Measurements from ENCODE around the gene ELP1. TPM values are rescaled to one million over a fixed set of nuclear protein-coding genes. Genes with fewer than 3 reads are reported as not detected.

ELP1 gene
- total and polyA plus RNA-seq, 5 donors, result 12.8 to 24.1 (median 21.9) TPM

GRCh38 chr9:108883085-108883484, 50.8 kb downstream of the ELP1 start:
- peaks cover 1% of the 10 kb centered on the region for H3K4me1 ChIP-seq (ENCODE audit: control insufficient read depth, insufficient read depth, low read length)
- over 99% methylated on average over 3 of the region's 3 CpGs for WGBS
- ATAC-seq, result no peak
- no peaks in the 10 kb centered on the region for H3K27me3 ChIP-seq (ENCODE audit: control insufficient read depth, insufficient read depth)
- no peak for DNase-seq
- intact Hi-C loops (cut with DNase I), result loop anchor here in 1 of 4 donors (10.0 kb wide), 1 partner anchor 432 kb away; no protein-coding TSS in a partner anchor
- no peaks in the 10 kb centered on the region for H3K9me3 ChIP-seq (ENCODE audit: control insufficient read depth, low read length)
- no peak overlapping the region for H3K4me3 ChIP-seq (ENCODE audit: low read length)
- no peak overlapping the region for H3K27ac ChIP-seq (ENCODE audit: low read length)

GRCh38 chr9:108882052-108882888, 51.7 kb downstream of the ELP1 start:
- 96% methylated on average over 6 of the region's 6 CpGs for WGBS
- intact Hi-C loops (cut with DNase I), result loop anchor here in 1 of 4 donors (10.0 kb wide), 1 partner anchor 433 kb away; no protein-coding TSS in a partner anchor

DNA sequence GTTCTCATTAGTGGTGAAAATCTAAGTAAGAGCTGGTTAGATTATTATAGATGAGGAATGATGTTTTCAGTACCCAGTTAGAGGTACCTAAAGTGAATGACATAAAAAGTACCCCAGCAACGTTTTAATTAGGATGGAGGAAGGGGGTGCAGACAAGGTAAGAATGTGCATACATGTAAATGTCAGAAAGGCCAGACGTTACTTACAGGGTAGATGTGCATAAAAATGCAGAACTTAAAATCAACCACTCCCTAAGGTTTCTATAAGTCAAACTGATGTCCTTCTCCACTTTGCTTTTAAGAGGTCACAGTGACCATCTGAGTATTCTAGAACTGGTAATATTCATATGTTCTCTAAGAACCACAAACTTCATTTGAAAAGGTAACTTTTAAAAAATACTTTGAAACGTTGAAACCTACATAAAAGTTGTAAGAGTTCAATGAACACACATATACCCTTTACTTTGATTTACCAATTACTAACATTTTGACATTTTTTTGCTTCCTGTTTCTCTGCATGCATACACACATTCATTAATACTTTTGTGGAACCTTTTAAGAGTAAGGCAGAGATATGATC, 53.1 kb downstream of the ELP1 start:
- Histone ChIP-seq H3K4me3 (ENCODE audit: low read length) (no peak overlapping the region), H3K27ac (ENCODE audit: low read length) (no peak overlapping the region), H3K9me3 (ENCODE audit: control insufficient read depth, low read length) (no peaks in the 10 kb centered on the region), H3K4me1 (ENCODE audit: control insufficient read depth, insufficient read depth, low read length) (peaks cover 1% of the 10 kb centered on the region), H3K27me3 (ENCODE audit: control insufficient read depth, insufficient read depth) (no peaks in the 10 kb centered on the region)
- ATAC-seq (no peak), DNase-seq (no peak)
- intact Hi-C loops (cut with DNase I), result loop anchor here in 1 of 4 donors (10.0 kb wide), 1 partner anchor 434 kb away; no protein-coding TSS in a partner anchor
- WGBS, result 75% methylated on average over 3 of the region's 3 CpGs

More at GRCh38 chr9:108882052-108882888, 51.7 kb downstream of the ELP1 start:
- H3K27me3 ChIP-seq (ENCODE audit: control insufficient read depth, insufficient read depth), result no peaks in the 10 kb centered on the region
- DNase-seq (no peak), ATAC-seq (no peak)
- no peak overlapping the region for H3K27ac ChIP-seq (ENCODE audit: low read length)
- no peak overlapping the region for H3K4me3 ChIP-seq (ENCODE audit: low read length)
- no peaks in the 10 kb centered on the region for H3K9me3 ChIP-seq (ENCODE audit: control insufficient read depth, low read length)
- H3K4me1 ChIP-seq (ENCODE audit: control insufficient read depth, insufficient read depth, low read length), result peaks cover 1% of the 10 kb centered on the region

- DNase-seq, result no peak
- H3K27me3 ChIP-seq (ENCODE audit: control insufficient read depth, insufficient read depth), result no peaks in the 10 kb centered on the region
- no peaks in the 10 kb centered on the region for H3K9me3 ChIP-seq (ENCODE audit: control insufficient read depth, low read length)
- H3K4me1 ChIP-seq (ENCODE audit: control insufficient read depth, insufficient read depth, low read length), result peaks cover 1% of the 10 kb centered on the region
- H3K4me3 ChIP-seq (ENCODE audit: low read length), result no peak overlapping the region
- WGBS, result 92% methylated on average over 2 of the region's 2 CpGs
- intact Hi-C loops (cut with DNase I), result no loop called here
- H3K27ac ChIP-seq (ENCODE audit: low read length), result no peak overlapping the region
- no peak for ATAC-seq
Observed at GRCh38 chr9:108877524-108877923, 56.4 kb downstream of the ELP1 start.

DNA sequence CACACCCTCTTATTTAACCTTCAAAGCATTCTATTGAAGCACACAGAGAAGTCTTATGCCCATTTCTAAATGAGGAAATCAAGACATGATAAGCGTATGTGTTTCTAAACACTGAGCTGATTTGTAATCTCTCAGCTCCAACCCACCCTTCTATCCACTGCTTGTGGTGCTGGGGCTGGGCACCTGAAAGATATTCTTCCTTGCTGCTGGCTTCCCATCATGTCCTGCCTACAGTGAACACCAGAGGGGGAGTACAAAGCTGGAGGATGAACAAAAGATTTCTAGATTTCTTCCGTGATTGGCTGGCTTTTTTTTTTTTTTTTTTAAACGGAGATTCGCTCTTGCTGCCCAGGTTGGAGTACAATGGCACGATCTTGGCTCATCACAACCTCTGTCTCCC, 57.5 kb downstream of the ELP1 start:
- H3K27me3 ChIP-seq (ENCODE audit: control insufficient read depth, insufficient read depth), result no peaks in the 10 kb centered on the region
- intact Hi-C loops (cut with DNase I), result no loop called here
- no peak overlapping the region for H3K4me3 ChIP-seq (ENCODE audit: low read length)
- no peaks in the 10 kb centered on the region for H3K9me3 ChIP-seq (ENCODE audit: control insufficient read depth, low read length)
- H3K27ac ChIP-seq (ENCODE audit: low read length), result no peak overlapping the region
- no peak for ATAC-seq
- no peak for DNase-seq
- peaks cover 1% of the 10 kb centered on the region for H3K4me1 ChIP-seq (ENCODE audit: control insufficient read depth, insufficient read depth, low read length)
- WGBS, result 92% methylated on average over 5 of the region's 5 CpGs

DNA sequence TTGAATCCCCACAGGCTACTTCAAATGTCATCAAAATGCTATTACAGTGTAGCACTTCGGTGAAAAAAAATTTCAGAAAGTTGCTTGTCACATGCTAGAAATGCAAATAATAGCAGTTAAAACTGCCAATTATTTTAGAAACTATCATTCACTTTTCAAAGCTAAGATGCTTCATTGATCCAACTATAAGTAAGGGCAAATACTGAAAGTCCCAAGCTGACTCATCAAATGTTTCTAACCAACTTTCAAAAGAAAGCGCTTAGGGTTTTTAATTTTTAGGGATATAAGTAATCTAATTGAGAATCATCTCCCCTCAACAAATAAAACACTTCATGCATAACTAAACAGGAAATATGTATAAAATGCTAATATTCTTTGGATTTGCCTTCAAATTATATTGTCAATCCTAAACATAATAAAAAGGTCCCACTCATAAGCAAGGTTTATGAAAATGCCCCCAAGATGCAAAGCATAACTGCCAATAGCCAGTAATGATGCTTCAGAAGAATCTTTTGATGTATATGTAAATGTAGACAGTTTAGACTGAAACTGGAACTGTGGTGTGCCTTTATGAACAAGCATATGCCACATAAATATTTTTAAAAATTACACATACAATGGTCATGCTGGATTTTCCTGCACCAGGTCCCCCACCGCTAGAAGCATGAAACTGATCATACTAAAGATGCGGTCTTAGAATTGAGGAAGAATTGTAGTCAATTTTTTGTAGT, 59.7 kb downstream of the ELP1 start:
- DNase-seq (no peak), ATAC-seq (no peak)
- Histone ChIP-seq H3K27me3 (ENCODE audit: control insufficient read depth, insufficient read depth) (no peaks in the 10 kb centered on the region), H3K4me3 (ENCODE audit: low read length) (no peak overlapping the region), H3K9me3 (ENCODE audit: control insufficient read depth, low read length) (no peaks in the 10 kb centered on the region), H3K27ac (ENCODE audit: low read length) (no peak overlapping the region), H3K4me1 (ENCODE audit: control insufficient read depth, insufficient read depth, low read length) (peaks cover under 1% of the 10 kb centered on the region)
- 97% methylated on average over 4 of the region's 4 CpGs for WGBS
- intact Hi-C loops (cut with DNase I), result no loop called here

GRCh38 chr9:108869092-108869725, 64.7 kb downstream of the ELP1 start:
- Histone ChIP-seq H3K4me1 (ENCODE audit: control insufficient read depth, insufficient read depth, low read length) (peaks cover 3% of the 10 kb centered on the region), H3K27ac (ENCODE audit: low read length) (no peak overlapping the region), H3K27me3 (ENCODE audit: control insufficient read depth, insufficient read depth) (no peaks in the 10 kb centered on the region), H3K9me3 (ENCODE audit: control insufficient read depth, low read length) (no peaks in the 10 kb centered on the region), H3K4me3 (ENCODE audit: low read length) (no peak overlapping the region)
- intact Hi-C loops (cut with DNase I), result no loop called here
- DNase-seq, result no peak
- WGBS, result 64% methylated on average over 3 of the region's 3 CpGs
- ATAC-seq, result no peak

DNA sequence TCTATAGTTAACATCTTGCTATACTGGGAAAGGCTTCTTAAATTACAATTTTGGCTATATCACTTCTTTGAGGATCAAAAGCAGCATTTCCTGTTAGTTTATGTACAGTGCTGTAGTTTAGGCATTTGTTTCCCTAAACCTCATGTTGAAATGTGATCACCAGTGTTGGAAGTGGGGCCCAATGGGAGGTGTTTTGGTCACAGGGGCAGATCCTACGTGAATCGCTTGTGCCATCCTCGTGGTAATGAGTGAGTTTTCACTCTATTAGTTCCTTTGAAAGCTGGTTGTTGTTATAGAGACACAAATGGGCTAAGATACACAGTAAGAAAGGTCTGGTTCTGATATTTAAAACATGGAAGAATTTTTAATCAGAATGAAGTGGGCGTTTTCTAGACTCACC, 66.1 kb downstream of the ELP1 start:
- H3K4me1 ChIP-seq (ENCODE audit: control insufficient read depth, insufficient read depth, low read length), result peaks cover 3% of the 10 kb centered on the region
- ATAC-seq, result no peak
- H3K9me3 ChIP-seq (ENCODE audit: control insufficient read depth, low read length), result no peaks in the 10 kb centered on the region
- no peak overlapping the region for H3K4me3 ChIP-seq (ENCODE audit: low read length)
- 75% methylated on average over 4 of the region's 4 CpGs for WGBS
- no peak for DNase-seq
- H3K27ac ChIP-seq (ENCODE audit: low read length), result no peak overlapping the region
- intact Hi-C loops (cut with DNase I), result no loop called here
- no peaks in the 10 kb centered on the region for H3K27me3 ChIP-seq (ENCODE audit: control insufficient read depth, insufficient read depth)

DNA sequence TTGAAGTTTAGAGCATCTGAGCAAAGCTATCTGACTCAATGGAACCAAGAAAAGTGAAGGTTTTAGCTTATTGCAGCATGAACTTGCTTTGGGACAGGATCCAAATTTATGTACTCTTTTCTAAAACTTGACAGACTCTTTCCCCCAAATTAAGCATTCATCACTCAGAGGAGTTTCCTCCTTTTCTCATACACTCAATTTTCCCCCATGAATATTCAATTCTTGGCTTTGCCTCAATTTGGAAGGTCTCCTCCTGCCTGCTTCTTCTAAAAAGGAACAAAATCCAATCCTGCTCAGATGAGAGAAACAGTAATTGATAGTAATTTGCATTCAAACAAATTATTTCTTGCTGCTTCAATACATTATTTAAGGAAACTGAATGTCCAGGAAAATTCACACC, 66.8 kb downstream of the ELP1 start:
- H3K27me3 ChIP-seq (ENCODE audit: control insufficient read depth, insufficient read depth), result no peaks in the 10 kb centered on the region

DNA sequence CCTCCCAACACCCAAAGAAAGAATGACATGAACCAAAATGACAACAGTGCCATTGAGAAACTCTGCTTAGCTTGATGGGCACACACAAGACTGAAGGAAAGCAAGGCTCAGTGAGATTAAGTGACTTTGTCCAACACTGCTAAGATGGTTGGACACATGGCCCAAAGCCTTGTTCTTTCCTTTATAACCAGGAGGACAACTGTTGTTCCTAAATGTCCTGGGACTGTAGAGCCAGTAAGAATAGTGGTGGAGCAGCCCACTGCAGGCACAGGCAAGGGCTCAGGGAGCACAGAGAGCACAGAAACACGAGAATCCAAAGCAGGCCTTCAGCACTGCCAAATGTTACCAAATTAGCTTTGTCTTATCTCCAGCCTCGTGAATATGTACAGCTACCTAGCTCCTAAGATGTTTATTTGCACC, 67.9 kb downstream of the ELP1 start:
- no peak overlapping the region for H3K27ac ChIP-seq (ENCODE audit: low read length)
- ATAC-seq (peak in 1 of 2 donors; percentile 42), DNase-seq (no peak)
- H3K27me3 ChIP-seq (ENCODE audit: control insufficient read depth, insufficient read depth), result no peaks in the 10 kb centered on the region
- intact Hi-C loops (cut with DNase I), result no loop called here
- H3K9me3 ChIP-seq (ENCODE audit: control insufficient read depth, low read length), result no peaks in the 10 kb centered on the region
- peaks cover 3% of the 10 kb centered on the region for H3K4me1 ChIP-seq (ENCODE audit: control insufficient read depth, insufficient read depth, low read length)
- 39% methylated on average over 2 of the region's 2 CpGs for WGBS
- no peak overlapping the region for H3K4me3 ChIP-seq (ENCODE audit: low read length)

More for the DNA sequence above, 66.8 kb downstream of the ELP1 start:
- DNase-seq (no peak), ATAC-seq (no peak)
- Histone ChIP-seq H3K9me3 (ENCODE audit: control insufficient read depth, low read length) (no peaks in the 10 kb centered on the region), H3K4me3 (ENCODE audit: low read length) (no peak overlapping the region), H3K27ac (ENCODE audit: low read length) (no peak overlapping the region), H3K4me1 (ENCODE audit: control insufficient read depth, insufficient read depth, low read length) (peaks cover 3% of the 10 kb centered on the region)
- intact Hi-C loops (cut with DNase I), result no loop called here

Measured in right cardiac atrium (tissue), 5 donors.